Testis (tissue), 2 donors: ENCODE results near the gene AIFM1.

Experiments used
- CTCF ChIP-seq, 3 experiments: fragments of 450-650 bp in 2 of 3; fragments of 200-600 bp in 1 of 3; sonication (generic) in 1 of 3; IDR thresholded peaks; one replicate each; pipeline ENCODE4 v1.5.1; 2016 to 2019; ENCODE audit warnings: antibody characterized with exemption in 3 of 3, mild to moderate bottlenecking in 2 of 3, moderate library complexity in 1 of 3
- POLR2A ChIP-seq: fragments of 450-650 bp; IDR thresholded peaks from one replicate; pipeline ENCODE4 v1.6.1; 2017; ENCODE audit warnings: antibody characterized with exemption, mild to moderate bottlenecking, moderate library complexity

- TF ChIP-seq CTCF (IDR thresholded peaks at IDR 0.05) (no peak), POLR2A (no peak)
Observed at GRCh38 chrX:130179170-130179569, 13.5 kb upstream of the AIFM1 start.
